ENCODE results near the gene SEPTIN3.

DNA sequence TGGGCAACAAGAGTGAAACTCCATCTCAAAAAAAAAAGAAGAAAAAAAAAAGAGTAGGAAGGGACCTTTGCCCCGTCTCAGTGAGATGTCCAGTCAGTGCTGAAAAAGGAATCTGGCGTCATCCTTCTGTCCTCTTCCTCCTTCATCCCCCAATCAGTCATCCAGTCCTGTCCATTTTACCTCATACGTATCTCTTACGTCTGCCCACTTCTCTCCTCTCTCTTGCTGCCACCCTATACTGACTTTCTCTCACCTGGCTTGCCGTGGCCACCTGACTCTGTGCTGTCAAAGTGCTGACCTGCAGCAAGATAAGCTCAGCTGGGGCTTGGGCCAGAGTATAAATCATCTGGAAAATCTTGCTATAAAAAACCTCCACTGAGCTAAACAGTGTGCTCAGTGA is 13.6 kb downstream of the SEPTIN3 start:
- TF ChIP-seq, protein P1, sequence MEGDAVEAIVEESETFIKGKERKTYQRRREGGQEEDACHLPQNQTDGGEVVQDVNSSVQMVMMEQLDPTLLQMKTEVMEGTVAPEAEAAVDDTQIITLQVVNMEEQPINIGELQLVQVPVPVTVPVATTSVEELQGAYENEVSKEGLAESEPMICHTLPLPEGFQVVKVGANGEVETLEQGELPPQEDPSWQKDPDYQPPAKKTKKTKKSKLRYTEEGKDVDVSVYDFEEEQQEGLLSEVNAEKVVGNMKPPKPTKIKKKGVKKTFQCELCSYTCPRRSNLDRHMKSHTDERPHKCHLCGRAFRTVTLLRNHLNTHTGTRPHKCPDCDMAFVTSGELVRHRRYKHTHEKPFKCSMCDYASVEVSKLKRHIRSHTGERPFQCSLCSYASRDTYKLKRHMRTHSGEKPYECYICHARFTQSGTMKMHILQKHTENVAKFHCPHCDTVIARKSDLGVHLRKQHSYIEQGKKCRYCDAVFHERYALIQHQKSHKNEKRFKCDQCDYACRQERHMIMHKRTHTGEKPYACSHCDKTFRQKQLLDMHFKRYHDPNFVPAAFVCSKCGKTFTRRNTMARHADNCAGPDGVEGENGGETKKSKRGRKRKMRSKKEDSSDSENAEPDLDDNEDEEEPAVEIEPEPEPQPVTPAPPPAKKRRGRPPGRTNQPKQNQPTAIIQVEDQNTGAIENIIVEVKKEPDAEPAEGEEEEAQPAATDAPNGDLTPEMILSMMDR (IDR thresholded peaks at IDR 0.05; ENCODE audit: poor library complexity, severe bottlenecking) = no peak
- TF ChIP-seq EZH2 (IDR thresholded peaks at IDR 0.05; ENCODE audit: borderline replicate concordance, insufficient read depth, low read length, poor library complexity, severe bottlenecking) (no peak), RAD21 (conservative IDR thresholded peaks at IDR 0.05) (no peak)
